Nephron (organoid): ENCODE results near the gene MAGEA8.
"Not testable (repeated sequence)": the region's sequence is repeated elsewhere in the genome, so short reads cannot be mapped to it uniquely, and the experiment has no call there.

Experiments used
- H3K27ac Mint-ChIP-seq, 3 experiments: 2 replicates each; pipeline ENCODE4 v1.8.0; 2020; ENCODE audit warnings: mixed read lengths in 3 of 3, mild to moderate bottlenecking in 2 of 3, moderate library complexity in 1 of 3
- H3K27me3 Mint-ChIP-seq: 2 replicates; pipeline ENCODE4 v1.8.0; 2021; ENCODE audit warnings: low read depth, mild to moderate bottlenecking, moderate library complexity, mixed read lengths
- H3K36me3 Mint-ChIP-seq: 2 replicates; pipeline ENCODE4 v1.8.0; 2020; ENCODE audit warnings: low read depth, mixed read lengths
- H3K4me1 Mint-ChIP-seq: 2 replicates; pipeline ENCODE4 v1.8.0; 2020; ENCODE audit warnings: mixed read lengths
- H3K4me3 Mint-ChIP-seq, 3 experiments: 2 replicates each; pipeline ENCODE4 v1.8.0; 2020; ENCODE audit warnings: mild to moderate bottlenecking in 3 of 3, mixed read lengths in 3 of 3, moderate library complexity in 2 of 3
- H3K9me3 Mint-ChIP-seq: 2 replicates; pipeline ENCODE4 v1.8.0; 2020; ENCODE audit warnings: mixed read lengths
- CTCF ChIP-seq, 3 experiments: fragments of 200-600 bp; sonication (generic); IDR thresholded peaks; one replicate each; pipeline ENCODE4 v1.5.0; 2021; ENCODE audit warnings: antibody characterized with exemption in 3 of 3; ENCODE audit not compliant: unreplicated experiment in 3 of 3

MAGEA8 gene

GRCh38 chrX:149871940-149872339 lies 9.0 kb upstream of the MAGEA8 start:
- H3K36me3 Mint-ChIP-seq, result no peaks in the 10 kb centered on the region
- H3K9me3 Mint-ChIP-seq, result peaks cover 27% of the 10 kb centered on the region
- H3K27me3 Mint-ChIP-seq, result no peaks in the 10 kb centered on the region

GRCh38 chrX:149877157-149877556 lies 3.8 kb upstream of the MAGEA8 start:
- H3K4me3 Mint-ChIP-seq, result no peak overlapping the region
- no peak for TF ChIP-seq CTCF (IDR thresholded peaks at IDR 0.05; ENCODE audit: unreplicated experiment in 3 of 3)

More at GRCh38 chrX:149871940-149872339, 9.0 kb upstream of the MAGEA8 start:
- no peak for TF ChIP-seq CTCF (IDR thresholded peaks at IDR 0.05; ENCODE audit: unreplicated experiment in 3 of 3)
- Mint-ChIP-seq H3K27ac (no peak overlapping the region), H3K4me3 (no peak overlapping the region), H3K4me1 (no peaks in the 10 kb centered on the region)

GRCh38 chrX:149877636-149878035 lies 3.3 kb upstream of the MAGEA8 start:
- TF ChIP-seq CTCF (IDR thresholded peaks at IDR 0.05; ENCODE audit: unreplicated experiment in 3 of 3), result no peak
- H3K4me1 Mint-ChIP-seq, result no peaks in the 10 kb centered on the region
- H3K9me3 Mint-ChIP-seq, result peaks cover 16% of the 10 kb centered on the region
- H3K27me3 Mint-ChIP-seq, result no peaks in the 10 kb centered on the region
- no peak overlapping the region for H3K4me3 Mint-ChIP-seq
- H3K36me3 Mint-ChIP-seq, result no peaks in the 10 kb centered on the region
- no peak overlapping the region for H3K27ac Mint-ChIP-seq

More at GRCh38 chrX:149877157-149877556, 3.8 kb upstream of the MAGEA8 start:
- Mint-ChIP-seq H3K4me1 (no peaks in the 10 kb centered on the region), H3K36me3 (no peaks in the 10 kb centered on the region), H3K27ac (no peak overlapping the region), H3K27me3 (no peaks in the 10 kb centered on the region), H3K9me3 (peaks cover 14% of the 10 kb centered on the region)

GRCh38 chrX:149890828-149891227 lies 9.8 kb downstream of the MAGEA8 start:
- not testable (repeated sequence) for H3K4me3 Mint-ChIP-seq, H3K27me3 Mint-ChIP-seq, H3K36me3 Mint-ChIP-seq, H3K4me1 Mint-ChIP-seq, H3K27ac Mint-ChIP-seq
- H3K9me3 Mint-ChIP-seq, result peaks cover 18% of the 10 kb centered on the region

GRCh38 chrX:149898554-149898953 lies 17.6 kb downstream of the MAGEA8 start:
- no peak overlapping the region for H3K27ac Mint-ChIP-seq

GRCh38 chrX:149903889-149904748 lies 23.1 kb downstream of the MAGEA8 start:
- peak overlapping the region; percentile 10 to 65 (median 36) for H3K27ac Mint-ChIP-seq
- no peaks in the 10 kb centered on the region for H3K9me3 Mint-ChIP-seq
- H3K36me3 Mint-ChIP-seq, result no peaks in the 10 kb centered on the region
- peak overlapping the region; percentile 27 to 61 (median 38) for H3K4me3 Mint-ChIP-seq
- H3K4me1 Mint-ChIP-seq, result no peaks in the 10 kb centered on the region
- H3K27me3 Mint-ChIP-seq, result no peaks in the 10 kb centered on the region
- TF ChIP-seq CTCF (IDR thresholded peaks at IDR 0.05; ENCODE audit: unreplicated experiment in 3 of 3), result peak in 2 of 3 experiments; percentile 11 to 13

More at GRCh38 chrX:149898554-149898953, 17.6 kb downstream of the MAGEA8 start:
- no peaks in the 10 kb centered on the region for H3K27me3 Mint-ChIP-seq
- H3K36me3 Mint-ChIP-seq, result no peaks in the 10 kb centered on the region
- no peak for TF ChIP-seq CTCF (IDR thresholded peaks at IDR 0.05; ENCODE audit: unreplicated experiment in 3 of 3)
- H3K4me3 Mint-ChIP-seq, result no peak overlapping the region
- H3K4me1 Mint-ChIP-seq, result no peaks in the 10 kb centered on the region
- peaks cover 10% of the 10 kb centered on the region for H3K9me3 Mint-ChIP-seq
